Measurements from ENCODE around the gene AFDN.

DNA sequence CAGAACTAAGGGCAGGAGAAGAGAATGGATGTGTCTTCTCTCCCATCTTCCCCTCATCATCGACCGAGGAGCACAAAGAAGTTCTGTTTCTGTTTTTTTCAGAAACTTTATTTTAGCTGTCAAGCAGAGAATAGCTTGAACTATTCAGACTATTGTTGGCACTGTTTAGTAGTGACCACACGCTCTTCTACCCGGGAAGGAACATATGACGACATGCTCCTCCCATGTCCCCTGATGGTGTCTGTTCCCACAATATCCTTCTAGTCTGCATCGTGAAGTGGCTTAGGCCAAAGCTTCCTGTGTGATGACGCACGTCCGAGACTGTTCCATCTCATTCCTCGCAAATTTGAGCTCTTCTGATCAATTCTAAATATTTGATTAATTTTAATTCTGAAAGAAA is 143.5 kb downstream of the AFDN start:
- no peak for TF ChIP-seq EZH2phosphoT487 (IDR thresholded peaks at IDR 0.05; ENCODE audit: unreplicated experiment)
- TF ChIP-seq POLR2AphosphoS5 (IDR thresholded peaks at IDR 0.05; ENCODE audit: low read depth): no peak
- TF ChIP-seq, protein P1, sequence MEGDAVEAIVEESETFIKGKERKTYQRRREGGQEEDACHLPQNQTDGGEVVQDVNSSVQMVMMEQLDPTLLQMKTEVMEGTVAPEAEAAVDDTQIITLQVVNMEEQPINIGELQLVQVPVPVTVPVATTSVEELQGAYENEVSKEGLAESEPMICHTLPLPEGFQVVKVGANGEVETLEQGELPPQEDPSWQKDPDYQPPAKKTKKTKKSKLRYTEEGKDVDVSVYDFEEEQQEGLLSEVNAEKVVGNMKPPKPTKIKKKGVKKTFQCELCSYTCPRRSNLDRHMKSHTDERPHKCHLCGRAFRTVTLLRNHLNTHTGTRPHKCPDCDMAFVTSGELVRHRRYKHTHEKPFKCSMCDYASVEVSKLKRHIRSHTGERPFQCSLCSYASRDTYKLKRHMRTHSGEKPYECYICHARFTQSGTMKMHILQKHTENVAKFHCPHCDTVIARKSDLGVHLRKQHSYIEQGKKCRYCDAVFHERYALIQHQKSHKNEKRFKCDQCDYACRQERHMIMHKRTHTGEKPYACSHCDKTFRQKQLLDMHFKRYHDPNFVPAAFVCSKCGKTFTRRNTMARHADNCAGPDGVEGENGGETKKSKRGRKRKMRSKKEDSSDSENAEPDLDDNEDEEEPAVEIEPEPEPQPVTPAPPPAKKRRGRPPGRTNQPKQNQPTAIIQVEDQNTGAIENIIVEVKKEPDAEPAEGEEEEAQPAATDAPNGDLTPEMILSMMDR (conservative IDR thresholded peaks at IDR 0.05; ENCODE audit: low read depth in 2 of 2): no peak
- no peak for TF ChIP-seq EZH2 (IDR thresholded peaks at IDR 0.05; ENCODE audit: low read depth, unreplicated experiment)
- TF ChIP-seq NANOG (IDR thresholded peaks at IDR 0.05; ENCODE audit: borderline replicate concordance): no peak
